Trophoblast cell (in vitro differentiated cells and primary cell): ENCODE data around the gene PTPN3.
A peak's percentile ranks its signal among the peaks of the same experiment; 100 is the strongest.

Experiments used
- DNase-seq, 2 donors: peaks; one replicate each; pipeline ENCODE4 v3.0.0-alpha.2; 2016
- H2AFZ ChIP-seq: 2 replicates; pipeline ENCODE4 v1.6.1; 2013; ENCODE audit warnings: low read length, moderate library complexity, mild to moderate bottlenecking; ENCODE audit not compliant: insufficient read depth, poor library complexity
- H2AK5ac ChIP-seq: 2 replicates; pipeline ENCODE4 v1.6.1; 2013; ENCODE audit warnings: mild to moderate bottlenecking, low read length
- H2BK120ac ChIP-seq: 2 replicates; pipeline ENCODE4 v1.6.1; 2013; ENCODE audit warnings: low read length, mild to moderate bottlenecking, moderate library complexity; ENCODE audit not compliant: insufficient read depth, poor library complexity
- H2BK12ac ChIP-seq: 2 replicates; pipeline ENCODE4 v1.6.1; 2013; ENCODE audit warnings: mild to moderate bottlenecking, low read length, moderate library complexity
- H2BK5ac ChIP-seq: 2 replicates; pipeline ENCODE4 v1.6.1; 2013; ENCODE audit warnings: low read length, low read depth, moderate library complexity, mild to moderate bottlenecking; ENCODE audit not compliant: poor library complexity
- H3K14ac ChIP-seq: 2 replicates; pipeline ENCODE4 v1.6.1; 2013; ENCODE audit warnings: mild to moderate bottlenecking, low read length
- H3K18ac ChIP-seq: 2 replicates; pipeline ENCODE4 v1.6.1; 2013; ENCODE audit warnings: mild to moderate bottlenecking, low read length
- H3K23ac ChIP-seq: 2 replicates; pipeline ENCODE4 v1.6.1; 2013; ENCODE audit warnings: low read length
- H3K27ac ChIP-seq: 2 replicates; pipeline ENCODE4 v1.5.1; 2013; ENCODE audit warnings: low read depth, mild to moderate bottlenecking, inconsistent platforms, low read length, moderate library complexity
- H3K27me3 ChIP-seq: 2 replicates; pipeline ENCODE4 v1.6.1; 2013; ENCODE audit warnings: inconsistent platforms, mild to moderate bottlenecking, low read length, moderate library complexity; ENCODE audit not compliant: insufficient read depth
- H3K36me3 ChIP-seq, 2 experiments: 1 replicate in 1 of 2; 2 replicates in 1 of 2; pipeline ENCODE4 v1.6.1; 2013; ENCODE audit warnings: low read length in 2 of 2, mild to moderate bottlenecking in 2 of 2, moderate library complexity in 1 of 2; ENCODE audit not compliant: insufficient read depth in 2 of 2, control insufficient read depth in 1 of 2
- H3K4ac ChIP-seq: 2 replicates; pipeline ENCODE4 v1.6.1; 2013; ENCODE audit warnings: low read depth, mild to moderate bottlenecking, low read length, moderate library complexity
- H3K4me1 ChIP-seq, 2 experiments: 1 replicate in 1 of 2; 2 replicates in 1 of 2; pipeline ENCODE4 v1.6.1; 2013; ENCODE audit warnings: low read length in 2 of 2, mild to moderate bottlenecking in 2 of 2, moderate library complexity in 1 of 2; ENCODE audit not compliant: insufficient read depth in 2 of 2, control insufficient read depth in 1 of 2
- H3K4me2 ChIP-seq: 2 replicates; pipeline ENCODE4 v1.6.1; 2013; ENCODE audit warnings: inconsistent platforms, mild to moderate bottlenecking, low read length, moderate library complexity
- H3K4me3 ChIP-seq: 2 replicates; pipeline ENCODE4 v1.5.1; 2013; ENCODE audit warnings: mild to moderate bottlenecking, low read depth, low read length, inconsistent platforms
- H3K79me1 ChIP-seq: one replicate; pipeline ENCODE4 v1.6.1; 2013; ENCODE audit warnings: low read length
- H3K79me2 ChIP-seq: 2 replicates; pipeline ENCODE4 v1.6.1; 2013; ENCODE audit warnings: low read length, mild to moderate bottlenecking; ENCODE audit not compliant: control insufficient read depth, insufficient read depth, poor library complexity
- H3K9ac ChIP-seq: 2 replicates; pipeline ENCODE4 v1.6.1; 2013; ENCODE audit warnings: mild to moderate bottlenecking, low read length
- H3K9me3 ChIP-seq: 2 replicates; pipeline ENCODE4 v1.6.1; 2013; ENCODE audit warnings: low read depth, mild to moderate bottlenecking, control low read depth, inconsistent platforms, low read length; ENCODE audit not compliant: insufficient read depth
- H4K12ac ChIP-seq: 2 replicates; pipeline ENCODE4 v1.6.1; 2013; ENCODE audit warnings: low read depth, mild to moderate bottlenecking, low read length, moderate library complexity
- H4K8ac ChIP-seq: 2 replicates; pipeline ENCODE4 v1.6.1; 2013; ENCODE audit warnings: low read depth, mild to moderate bottlenecking, low read length, moderate library complexity
- H4K91ac ChIP-seq: one replicate; pipeline ENCODE4 v1.6.1; 2013; ENCODE audit warnings: low read depth, mild to moderate bottlenecking, low read length, moderate library complexity
- WGBS: extraction: QIAGEN DNeasy Blood & Tissue Kit; methylation state at CpG from one replicate; pipeline ENCODE4 v1.1.7; 2013; ENCODE audit warnings: missing lambda C conversion rate; ENCODE audit not compliant: insufficient read length, insufficient coverage; ENCODE audit errors: extremely low coverage; 5-methylcytosine and 5-hydroxymethylcytosine counted together

Gene PTPN3

DNA sequence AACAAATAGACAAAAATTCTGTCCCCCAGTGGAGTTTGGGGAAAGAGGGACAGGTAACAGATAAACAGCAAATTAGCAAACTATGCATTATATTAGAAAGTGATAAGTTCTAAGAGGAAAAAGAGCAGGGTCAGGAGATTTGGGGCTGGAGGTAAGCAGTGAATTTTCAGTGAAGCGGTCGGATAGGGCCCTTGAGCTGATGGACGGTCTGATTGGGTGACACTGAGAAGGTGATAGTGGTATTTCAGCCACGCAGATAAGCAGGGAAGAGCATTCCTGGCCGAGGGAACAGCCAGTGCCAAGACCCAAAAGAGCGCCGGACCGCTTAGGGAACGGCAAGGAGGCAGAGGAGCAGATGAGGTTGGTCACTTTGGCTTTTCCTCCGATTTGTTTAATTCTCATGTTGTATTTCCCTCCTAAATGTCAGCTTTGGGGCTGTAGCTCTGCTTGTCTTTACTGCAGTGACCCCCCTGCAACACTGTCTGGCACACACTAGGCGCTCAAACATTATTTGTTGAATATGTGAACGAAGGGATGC is 1.1 kb upstream of the PTPN3 start:
- Histone ChIP-seq H4K8ac (peak overlapping the region; percentile 8), H3K4me3 (no peak overlapping the region), H2BK120ac (no peak overlapping the region), H3K9me3 (peaks cover 5% of the 10 kb centered on the region), H3K4me2 (peak overlapping the region; percentile 64), H3K79me1 (no peaks in the 10 kb centered on the region), H3K4ac (no peak overlapping the region), H3K36me3 (no peaks in the 10 kb centered on the region), H3K18ac (no peak overlapping the region), H3K79me2 (peaks cover 2% of the 10 kb centered on the region), H3K9ac (no peak overlapping the region), H2AK5ac (no peak overlapping the region), H4K12ac (no peak overlapping the region), H2AFZ (no peak overlapping the region), H2BK12ac (no peak overlapping the region), H2BK5ac (no peak overlapping the region), H3K27ac (no peak overlapping the region), H3K23ac (no peak overlapping the region), H4K91ac (no peak overlapping the region), H3K14ac (no peak overlapping the region), H3K4me1 (peaks cover 4 to 11% of the 10 kb centered on the region in 2 experiments), H3K27me3 (peaks cover 33% of the 10 kb centered on the region)
- WGBS = no CpG with 5 or more reads among the region's 12 CpGs
- peak; percentile 70 to 83 for DNase-seq

DNA sequence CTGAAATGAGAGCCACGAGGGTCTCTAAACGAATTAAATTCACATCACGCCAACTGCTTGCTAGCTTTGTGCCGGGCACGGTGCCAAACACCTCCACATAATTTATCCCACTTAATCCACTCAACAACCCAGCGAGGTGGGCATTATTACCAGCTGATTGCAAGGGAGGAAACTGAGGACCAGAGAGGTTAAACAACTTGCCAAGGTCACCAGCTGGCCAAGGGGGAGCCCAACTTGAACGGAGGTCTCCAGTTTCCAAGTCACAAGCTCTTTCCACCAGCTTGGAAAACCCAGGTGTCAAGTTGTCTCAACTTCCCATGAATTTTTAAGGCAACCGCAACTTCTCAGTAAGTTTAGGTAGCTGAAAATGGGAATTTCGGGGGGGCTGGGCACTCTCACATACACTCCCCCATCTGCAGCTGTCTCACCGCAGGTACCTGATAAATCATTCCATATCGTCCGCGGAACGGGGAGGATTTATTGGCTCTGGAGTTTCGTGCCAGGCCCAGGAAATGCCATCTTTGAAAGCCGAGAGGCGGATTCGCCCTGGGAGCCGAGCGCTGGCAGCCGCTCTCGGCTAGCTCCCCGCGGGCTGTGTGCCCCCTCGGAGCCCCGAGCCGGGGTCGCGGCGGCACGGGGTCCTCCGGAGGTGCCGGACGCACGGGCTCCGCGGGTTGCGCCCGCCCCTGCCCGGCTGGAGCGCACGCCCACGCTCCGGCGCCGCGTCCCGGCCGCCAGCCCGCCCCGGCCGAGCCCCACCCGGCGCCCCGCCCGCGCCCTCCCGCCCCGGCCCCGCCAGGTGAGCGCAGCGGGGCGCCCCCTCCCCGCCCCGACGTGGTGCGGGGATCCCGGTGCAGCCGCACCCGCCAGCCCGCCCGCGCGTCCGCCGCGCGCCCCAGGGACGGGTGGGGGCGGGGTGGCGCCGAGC is 617 bp downstream of the PTPN3 start:
- no peak overlapping the region for H2BK120ac ChIP-seq
- no peaks in the 10 kb centered on the region for H3K79me1 ChIP-seq
- H3K9ac ChIP-seq = no peak overlapping the region
- H3K27me3 ChIP-seq = peaks cover 33% of the 10 kb centered on the region
- H3K27ac ChIP-seq = no peak overlapping the region
- no peak overlapping the region for H4K12ac ChIP-seq
- H3K4me2 ChIP-seq = peak overlapping the region; percentile 54
- H2BK5ac ChIP-seq = no peak overlapping the region
- peaks cover 2% of the 10 kb centered on the region for H3K79me2 ChIP-seq
- H3K9me3 ChIP-seq = peaks cover 5% of the 10 kb centered on the region
- no peak overlapping the region for H3K23ac ChIP-seq
- H3K4ac ChIP-seq = no peak overlapping the region
- DNase-seq = peak in 1 of 2 donors; percentile 35
- H3K14ac ChIP-seq = no peak overlapping the region
- H2AK5ac ChIP-seq = no peak overlapping the region
- H4K8ac ChIP-seq = peak overlapping the region; percentile 36
- no peak overlapping the region for H2BK12ac ChIP-seq
- H3K4me1 ChIP-seq = peaks cover 4 to 11% of the 10 kb centered on the region in 2 experiments
- no peak overlapping the region for H4K91ac ChIP-seq
- H3K4me3 ChIP-seq = peak overlapping the region; percentile 66
- H2AFZ ChIP-seq = peak overlapping the region; percentile 43
- H3K36me3 ChIP-seq = no peaks in the 10 kb centered on the region
- H3K18ac ChIP-seq = peak overlapping the region; percentile 11
- no CpG with 5 or more reads among the region's 82 CpGs for whole genome bisulfite sequencing

DNA sequence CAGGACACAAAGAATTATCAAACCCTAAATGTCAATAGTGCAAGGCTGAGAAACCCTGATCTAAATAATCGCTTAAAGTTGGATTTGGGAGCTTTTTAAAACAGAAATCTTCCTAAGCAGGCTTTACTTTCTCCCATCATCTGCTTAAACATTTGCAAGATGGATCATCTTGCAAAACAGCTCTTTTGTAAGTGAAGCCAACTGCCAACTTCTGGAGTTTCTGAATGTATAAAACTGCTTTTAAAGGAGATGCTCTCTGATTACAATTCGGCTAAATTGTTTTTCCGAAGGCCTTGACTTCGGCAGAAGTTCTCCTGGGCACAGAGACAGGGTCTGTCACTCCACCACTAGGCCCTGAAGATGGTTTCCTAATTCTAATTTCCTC is 1.3 kb downstream of the PTPN3 start:
- Histone ChIP-seq H2BK120ac (no peak overlapping the region), H3K4ac (no peak overlapping the region), H3K79me1 (no peaks in the 10 kb centered on the region), H3K18ac (no peak overlapping the region), H3K36me3 (no peaks in the 10 kb centered on the region), H4K91ac (no peak overlapping the region), H3K4me1 (peaks cover 4 to 11% of the 10 kb centered on the region in 2 experiments), H3K23ac (no peak overlapping the region), H4K8ac (no peak overlapping the region), H3K14ac (no peak overlapping the region), H3K4me2 (peak overlapping the region; percentile 54), H2AK5ac (no peak overlapping the region), H4K12ac (no peak overlapping the region), H2BK12ac (no peak overlapping the region), H3K79me2 (peaks cover 2% of the 10 kb centered on the region), H3K4me3 (no peak overlapping the region), H3K9me3 (peaks cover 5% of the 10 kb centered on the region), H2AFZ (no peak overlapping the region), H3K9ac (no peak overlapping the region), H2BK5ac (no peak overlapping the region), H3K27me3 (peaks cover 33% of the 10 kb centered on the region), H3K27ac (no peak overlapping the region)
- WGBS = no CpG with 5 or more reads among the region's 4 CpGs
- no peak for DNase-seq

DNA sequence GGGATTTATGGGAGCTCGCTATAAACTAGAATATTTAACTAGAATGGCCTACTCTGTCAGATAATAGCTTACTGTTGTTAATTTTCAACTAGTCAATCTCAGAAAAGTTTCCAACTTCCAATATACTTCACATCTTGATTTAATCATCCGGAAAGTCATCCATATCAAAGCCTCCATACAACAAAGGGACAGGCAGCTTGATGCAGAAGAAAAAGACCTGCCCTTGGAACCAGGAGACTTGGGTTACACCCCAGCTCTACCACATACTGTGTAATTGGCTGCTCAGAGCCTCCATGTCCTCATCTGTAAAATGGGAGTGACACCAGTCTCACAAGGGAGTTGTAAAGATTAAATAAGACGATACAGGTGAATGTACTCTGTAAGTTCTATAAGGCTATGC is 1.9 kb downstream of the PTPN3 start:
- DNase-seq = no peak
- no CpG with 5 or more reads among the region's 3 CpGs for WGBS
- Histone ChIP-seq H2BK120ac (no peak overlapping the region), H3K79me1 (no peaks in the 10 kb centered on the region), H3K23ac (no peak overlapping the region), H3K4ac (no peak overlapping the region), H3K4me2 (no peak overlapping the region), H3K9me3 (peaks cover 5% of the 10 kb centered on the region), H3K9ac (no peak overlapping the region), H3K36me3 (no peaks in the 10 kb centered on the region), H3K18ac (no peak overlapping the region), H3K4me1 (peaks cover 4 to 11% of the 10 kb centered on the region in 2 experiments), H3K4me3 (no peak overlapping the region), H3K27ac (no peak overlapping the region), H3K79me2 (peaks cover 2% of the 10 kb centered on the region), H4K8ac (no peak overlapping the region), H4K91ac (no peak overlapping the region), H2AK5ac (no peak overlapping the region), H2BK12ac (no peak overlapping the region), H2BK5ac (no peak overlapping the region), H3K27me3 (peaks cover 33% of the 10 kb centered on the region), H4K12ac (no peak overlapping the region), H2AFZ (no peak overlapping the region), H3K14ac (no peak overlapping the region)
